Omental fat pad (tissue), 4 donors: ENCODE results near the gene RPL10A. TPM values are rescaled to one million over a fixed set of nuclear protein-coding genes. Genes with fewer than 3 reads are reported as not detected.

Experiments
- ATAC-seq: fragments of 150-250 bp; one replicate; pipeline ENCODE4 v1.9.1; 2016; ENCODE audit warnings: mild to moderate bottlenecking, moderate library complexity; ENCODE audit not compliant: low FRiP score
- DNase-seq: peaks from one replicate; pipeline ENCODE4 v3.0.0-alpha.2; 2019; ENCODE audit warnings: low spot score
- CTCF ChIP-seq, 3 donors: fragments of 450-650 bp; IDR thresholded peaks; one replicate each; pipeline ENCODE4 v1.5.1; 2016 to 2017; ENCODE audit warnings: antibody characterized with exemption in 3 of 3, mild to moderate bottlenecking in 3 of 3, moderate library complexity in 2 of 3
- total RNA-seq, 4 donors: library from RNA; depleted of rRNA; stranded (reverse); fragments of >200 nt; gene quantifications; one replicate each; pipeline ENCODE4 v1.1.0, GENCODE V29; 2016

Gene RPL10A
- total RNA-seq, 4 donors from 2014 or later, result 1,059 to 1,562 (median 1,256) TPM

DNA sequence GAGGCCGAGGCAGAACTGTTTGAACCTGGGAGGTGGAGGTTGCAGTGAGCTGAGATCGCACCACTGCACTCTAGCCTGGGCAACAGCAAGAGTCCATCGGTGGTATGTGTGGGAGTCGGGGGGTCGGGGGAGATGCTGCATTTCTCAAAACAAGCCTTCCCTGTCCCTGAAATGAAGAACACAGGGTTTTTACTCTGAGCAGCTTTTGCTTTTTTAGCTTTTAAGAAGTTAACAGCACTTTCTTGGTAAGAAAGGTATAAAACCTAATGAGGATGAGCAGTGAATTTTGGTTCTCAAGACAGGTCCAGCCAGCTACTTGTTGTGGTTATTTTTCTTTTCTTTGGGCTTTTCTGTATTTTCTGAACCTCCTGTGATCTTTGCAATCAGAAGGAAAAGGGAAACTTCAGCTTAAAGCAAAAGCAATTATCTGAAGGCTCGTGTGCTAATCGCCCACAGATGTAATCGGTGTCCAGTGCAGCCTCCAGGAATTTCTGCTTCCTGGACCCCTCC is 3.7 kb downstream of the RPL10A start:
- ATAC-seq (no peak), DNase-seq (no peak)
- no peak for TF ChIP-seq CTCF (IDR thresholded peaks at IDR 0.05)

- DNase-seq (no peak), ATAC-seq (no peak)
- no peak for TF ChIP-seq CTCF (IDR thresholded peaks at IDR 0.05)
Measured at GRCh38 chr6:35473075-35473849, 5.1 kb downstream of the RPL10A start.

DNA sequence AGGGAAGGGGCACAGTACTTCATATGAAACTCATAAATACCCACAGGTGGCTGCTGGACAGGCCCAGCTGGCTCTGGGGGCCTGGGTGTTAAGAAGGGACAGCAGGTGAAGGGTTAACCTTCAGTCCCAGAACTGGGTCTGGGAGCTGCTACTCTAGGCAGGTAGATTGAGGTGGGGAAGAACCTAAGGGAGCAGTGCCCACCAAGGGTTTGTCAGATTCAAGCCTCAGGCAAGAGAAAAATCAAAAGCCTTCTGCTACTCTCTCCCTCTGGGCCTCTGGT is 5.6 kb downstream of the RPL10A start:
- DNase-seq (no peak), ATAC-seq (no peak)
- TF ChIP-seq CTCF (IDR thresholded peaks at IDR 0.05), result no peak

GRCh38 chr6:35474131-35474941 is 6.1 kb downstream of the RPL10A start:
- no peak for TF ChIP-seq CTCF (IDR thresholded peaks at IDR 0.05)
- ATAC-seq (no peak), DNase-seq (no peak)

GRCh38 chr6:35474942-35475570 is 6.9 kb downstream of the RPL10A start:
- ATAC-seq (no peak), DNase-seq (no peak)
- TF ChIP-seq CTCF (IDR thresholded peaks at IDR 0.05), result no peak

DNA sequence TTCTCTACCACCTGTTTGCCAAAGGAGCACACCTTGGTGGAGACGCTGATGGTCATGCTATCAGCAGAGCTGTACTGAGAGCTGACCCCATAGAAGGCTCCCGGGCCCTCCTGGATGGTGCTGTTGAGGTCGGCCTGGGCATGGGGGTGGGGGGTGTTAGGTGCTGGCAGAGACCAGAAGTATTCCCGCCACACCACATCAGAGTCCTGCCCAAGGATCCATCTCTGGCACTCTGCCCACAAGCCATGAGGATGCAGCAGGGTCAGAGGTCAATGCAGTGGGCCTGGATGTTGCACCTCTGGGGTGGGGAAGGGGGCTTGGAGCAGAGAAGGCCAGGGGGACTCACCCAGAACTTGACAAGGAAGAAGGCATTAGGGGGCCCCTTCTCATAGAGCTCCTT is 7.4 kb downstream of the RPL10A start:
- TF ChIP-seq CTCF (IDR thresholded peaks at IDR 0.05), result no peak

More for the DNA sequence above, 7.4 kb downstream of the RPL10A start:
- ATAC-seq, result peak; percentile 8
- no peak for DNase-seq
